Daoy (cell line): ENCODE measurements around the gene WNT5A. TPM values are rescaled to one million over a fixed set of nuclear protein-coding genes. Genes with fewer than 3 reads are reported as not detected.
"Not testable (repeated sequence)": the region's sequence is repeated elsewhere in the genome, so short reads cannot be mapped to it uniquely, and the experiment has no call there.

ENCODE experiments used
- DNase-seq: peaks from one replicate; pipeline ENCODE4 v3.0.0-alpha.2; 2015; ENCODE audit warnings: low read depth
- total RNA-seq: library from RNA; depleted of rRNA; stranded (reverse); fragments of >200 nt; shearing (Covaris generic); gene quantifications from 2 replicates; pipeline ENCODE4 v1.2.3, GENCODE V29; 2014

Gene WNT5A
- total RNA-seq, 1 experiment from 2014 or later = 109 TPM

- no peak for DNase-seq
These were observed 20.7 kb upstream of the WNT5A start for GRCh38 chr3:55507808-55508207.

GRCh38 chr3:55505776-55506175, 18.7 kb upstream of the WNT5A start:
- no peak for DNase-seq

GRCh38 chr3:55505102-55505501, 18.0 kb upstream of the WNT5A start:
- DNase-seq = not testable (repeated sequence)

GRCh38 chr3:55501905-55502304, 14.8 kb upstream of the WNT5A start:
- no peak for DNase-seq

- DNase-seq = no peak
These were observed 13.6 kb upstream of the WNT5A start for GRCh38 chr3:55500555-55501330.

GRCh38 chr3:55498520-55498919, 11.4 kb upstream of the WNT5A start:
- no peak for DNase-seq

GRCh38 chr3:55497250-55497649, 10.1 kb upstream of the WNT5A start:
- no peak for DNase-seq

- DNase-seq = no peak
These were observed 7.9 kb upstream of the WNT5A start for GRCh38 chr3:55494976-55495375.

GRCh38 chr3:55492976-55493375, 5.9 kb upstream of the WNT5A start:
- DNase-seq = no peak

GRCh38 chr3:55491296-55491816, 4.2 kb upstream of the WNT5A start:
- DNase-seq = peak; percentile 77

GRCh38 chr3:55490276-55490913, 3.3 kb upstream of the WNT5A start:
- no peak for DNase-seq

- DNase-seq = peak; percentile 44
These were observed 2.7 kb upstream of the WNT5A start for GRCh38 chr3:55489798-55490132.

GRCh38 chr3:55488398-55489055, 1.4 kb upstream of the WNT5A start:
- peak; percentile 82 for DNase-seq

- peak; percentile 70 for DNase-seq
These were observed 505 bp upstream of the WNT5A start for GRCh38 chr3:55487381-55488241.

- peak; percentile 69 for DNase-seq
These were observed 827 bp downstream of the WNT5A start for GRCh38 chr3:55486101-55486856.

GRCh38 chr3:55484801-55485791, 2.0 kb downstream of the WNT5A start:
- peak; percentile 88 for DNase-seq

GRCh38 chr3:55484191-55484689, 2.9 kb downstream of the WNT5A start:
- DNase-seq = no peak

GRCh38 chr3:55483196-55484095, 3.7 kb downstream of the WNT5A start:
- DNase-seq = no peak
